SK-N-SH (cell line): ENCODE results near the gene GUCY1A2.

Experiments
- ELF1 ChIP-seq: IDR thresholded peaks from 2 replicates; pipeline ENCODE4 v1.4.0; 2012
- EP300 ChIP-seq, 2 experiments: IDR thresholded peaks; 2 replicates each; pipeline versions ENCODE4 v1.4.0 to v1.6.1; 2012; ENCODE audit warnings: borderline replicate concordance in 1 of 2, low read depth in 1 of 2, low read length in 1 of 2
- EZH2phosphoT487 ChIP-seq: fragments of 200-600 bp; sonication (generic); IDR thresholded peaks from 2 replicates; pipeline ENCODE4 v1.6.1; 2017; ENCODE audit warnings: low read depth, mixed run types, mild to moderate bottlenecking, antibody characterized with exemption, moderate library complexity, borderline replicate concordance
- GATA2 ChIP-seq: sonication (generic); formaldehyde crosslinking; IDR thresholded peaks from 2 replicates; pipeline ENCODE4 v1.5.0; 2020; ENCODE audit warnings: mild to moderate bottlenecking, missing genetic modification reagents
- MXI1 ChIP-seq: IDR thresholded peaks from 2 replicates; pipeline ENCODE4 v1.6.1; 2012; ENCODE audit warnings: mild to moderate bottlenecking, low read depth, low read length, improper control_type of control experiment
- POLR2AphosphoS5 ChIP-seq: IDR thresholded peaks from 2 replicates; pipeline ENCODE4 v1.6.1; 2012; ENCODE audit warnings: low read depth, low read length
- RCOR1 ChIP-seq: fragments of 150-350 bp; IDR thresholded peaks from 2 replicates; pipeline ENCODE4 v1.6.1; 2017; ENCODE audit warnings: antibody characterized with exemption, low read length
- TAF1 ChIP-seq: IDR thresholded peaks from 2 replicates; pipeline ENCODE4 v1.6.1; 2012; ENCODE audit warnings: low read depth, mild to moderate bottlenecking, low read length, moderate library complexity, borderline replicate concordance
- TF ChIP-seq, protein P1 (sequence below): fragments of 200-600 bp; sonication (generic); IDR thresholded peaks from 2 replicates; pipeline ENCODE4 v1.6.1; 2017; ENCODE audit warnings: antibody characterized with exemption, mild to moderate bottlenecking, moderate library complexity
- TF ChIP-seq, protein P2 (sequence below): IDR thresholded peaks from 2 replicates; pipeline ENCODE4 v1.6.1; 2012; ENCODE audit warnings: mild to moderate bottlenecking, low read depth, low read length, moderate library complexity
- TF ChIP-seq, protein P3 (sequence below): IDR thresholded peaks from 2 replicates; pipeline ENCODE4 v1.4.0; 2012; ENCODE audit warnings: low read depth
- TF ChIP-seq, protein P4 (sequence below): fragments of 150-350 bp; IDR thresholded peaks from 2 replicates; pipeline ENCODE4 v1.6.1; 2017; ENCODE audit warnings: antibody characterized with exemption, low read length, low read depth, borderline replicate concordance

DNA sequence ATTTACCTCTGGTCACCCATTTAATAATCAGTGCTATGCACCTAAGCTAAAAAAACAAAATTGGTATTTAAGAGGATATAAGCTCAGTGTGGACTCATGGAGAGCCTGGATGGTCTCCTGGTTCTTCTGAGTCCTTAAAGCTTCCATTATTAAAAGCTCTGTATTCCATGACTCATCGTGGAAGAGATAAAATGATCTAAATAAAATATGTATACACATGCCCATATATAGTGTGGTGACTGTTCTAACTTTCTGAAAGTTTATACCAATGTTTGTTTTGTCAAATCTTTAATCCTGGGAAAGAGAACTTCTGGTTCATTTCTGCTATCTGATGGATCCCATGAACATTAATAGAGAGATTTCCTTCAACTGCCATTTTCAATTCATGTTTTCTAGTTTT is 375.9 kb downstream of the GUCY1A2 start:
- TF ChIP-seq ELF1 (no peak), RCOR1 (no peak), EP300 (IDR thresholded peaks at IDR 0.05; ENCODE audit: borderline replicate concordance in 1 of 2, low read depth in 1 of 2, low read length in 1 of 2) (no peak), MXI1 (no peak), POLR2AphosphoS5 (no peak), TAF1 (no peak), EZH2phosphoT487 (no peak), GATA2 (CRISPR knock-in tag) (no peak)
- TF ChIP-seq, protein P1, sequence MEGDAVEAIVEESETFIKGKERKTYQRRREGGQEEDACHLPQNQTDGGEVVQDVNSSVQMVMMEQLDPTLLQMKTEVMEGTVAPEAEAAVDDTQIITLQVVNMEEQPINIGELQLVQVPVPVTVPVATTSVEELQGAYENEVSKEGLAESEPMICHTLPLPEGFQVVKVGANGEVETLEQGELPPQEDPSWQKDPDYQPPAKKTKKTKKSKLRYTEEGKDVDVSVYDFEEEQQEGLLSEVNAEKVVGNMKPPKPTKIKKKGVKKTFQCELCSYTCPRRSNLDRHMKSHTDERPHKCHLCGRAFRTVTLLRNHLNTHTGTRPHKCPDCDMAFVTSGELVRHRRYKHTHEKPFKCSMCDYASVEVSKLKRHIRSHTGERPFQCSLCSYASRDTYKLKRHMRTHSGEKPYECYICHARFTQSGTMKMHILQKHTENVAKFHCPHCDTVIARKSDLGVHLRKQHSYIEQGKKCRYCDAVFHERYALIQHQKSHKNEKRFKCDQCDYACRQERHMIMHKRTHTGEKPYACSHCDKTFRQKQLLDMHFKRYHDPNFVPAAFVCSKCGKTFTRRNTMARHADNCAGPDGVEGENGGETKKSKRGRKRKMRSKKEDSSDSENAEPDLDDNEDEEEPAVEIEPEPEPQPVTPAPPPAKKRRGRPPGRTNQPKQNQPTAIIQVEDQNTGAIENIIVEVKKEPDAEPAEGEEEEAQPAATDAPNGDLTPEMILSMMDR: no peak
- TF ChIP-seq, protein P2, sequence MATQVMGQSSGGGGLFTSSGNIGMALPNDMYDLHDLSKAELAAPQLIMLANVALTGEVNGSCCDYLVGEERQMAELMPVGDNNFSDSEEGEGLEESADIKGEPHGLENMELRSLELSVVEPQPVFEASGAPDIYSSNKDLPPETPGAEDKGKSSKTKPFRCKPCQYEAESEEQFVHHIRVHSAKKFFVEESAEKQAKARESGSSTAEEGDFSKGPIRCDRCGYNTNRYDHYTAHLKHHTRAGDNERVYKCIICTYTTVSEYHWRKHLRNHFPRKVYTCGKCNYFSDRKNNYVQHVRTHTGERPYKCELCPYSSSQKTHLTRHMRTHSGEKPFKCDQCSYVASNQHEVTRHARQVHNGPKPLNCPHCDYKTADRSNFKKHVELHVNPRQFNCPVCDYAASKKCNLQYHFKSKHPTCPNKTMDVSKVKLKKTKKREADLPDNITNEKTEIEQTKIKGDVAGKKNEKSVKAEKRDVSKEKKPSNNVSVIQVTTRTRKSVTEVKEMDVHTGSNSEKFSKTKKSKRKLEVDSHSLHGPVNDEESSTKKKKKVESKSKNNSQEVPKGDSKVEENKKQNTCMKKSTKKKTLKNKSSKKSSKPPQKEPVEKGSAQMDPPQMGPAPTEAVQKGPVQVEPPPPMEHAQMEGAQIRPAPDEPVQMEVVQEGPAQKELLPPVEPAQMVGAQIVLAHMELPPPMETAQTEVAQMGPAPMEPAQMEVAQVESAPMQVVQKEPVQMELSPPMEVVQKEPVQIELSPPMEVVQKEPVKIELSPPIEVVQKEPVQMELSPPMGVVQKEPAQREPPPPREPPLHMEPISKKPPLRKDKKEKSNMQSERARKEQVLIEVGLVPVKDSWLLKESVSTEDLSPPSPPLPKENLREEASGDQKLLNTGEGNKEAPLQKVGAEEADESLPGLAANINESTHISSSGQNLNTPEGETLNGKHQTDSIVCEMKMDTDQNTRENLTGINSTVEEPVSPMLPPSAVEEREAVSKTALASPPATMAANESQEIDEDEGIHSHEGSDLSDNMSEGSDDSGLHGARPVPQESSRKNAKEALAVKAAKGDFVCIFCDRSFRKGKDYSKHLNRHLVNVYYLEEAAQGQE: no peak
- TF ChIP-seq, protein P3, sequence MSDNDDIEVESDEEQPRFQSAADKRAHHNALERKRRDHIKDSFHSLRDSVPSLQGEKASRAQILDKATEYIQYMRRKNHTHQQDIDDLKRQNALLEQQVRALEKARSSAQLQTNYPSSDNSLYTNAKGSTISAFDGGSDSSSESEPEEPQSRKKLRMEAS: no peak
- TF ChIP-seq, protein P4, sequence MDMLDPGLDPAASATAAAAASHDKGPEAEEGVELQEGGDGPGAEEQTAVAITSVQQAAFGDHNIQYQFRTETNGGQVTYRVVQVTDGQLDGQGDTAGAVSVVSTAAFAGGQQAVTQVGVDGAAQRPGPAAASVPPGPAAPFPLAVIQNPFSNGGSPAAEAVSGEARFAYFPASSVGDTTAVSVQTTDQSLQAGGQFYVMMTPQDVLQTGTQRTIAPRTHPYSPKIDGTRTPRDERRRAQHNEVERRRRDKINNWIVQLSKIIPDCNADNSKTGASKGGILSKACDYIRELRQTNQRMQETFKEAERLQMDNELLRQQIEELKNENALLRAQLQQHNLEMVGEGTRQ: no peak
